C4-2B (cell line): ENCODE results near the gene DEFB110.

Experiments
- H3K27ac ChIP-seq: fragments of 450-650 bp; 2 replicates; pipeline ENCODE4 v1.5.1; 2017
- CTCF ChIP-seq: fragments of 450-650 bp; conservative IDR thresholded peaks from 2 replicates; pipeline ENCODE4 v1.5.1; 2017; ENCODE audit warnings: mild to moderate bottlenecking
- ZFX ChIP-seq: fragments of 450-650 bp; IDR thresholded peaks from 2 replicates; pipeline ENCODE4 v1.6.1; 2017

DEFB110 gene

GRCh38 chr6:49982046-49982445, 39.7 kb downstream of the DEFB110 start:
- TF ChIP-seq ZFX (no peak), CTCF (no peak)
- no peak overlapping the region for H3K27ac ChIP-seq

GRCh38 chr6:49980898-49981297, 40.9 kb downstream of the DEFB110 start:
- no peak for TF ChIP-seq CTCF
- TF ChIP-seq ZFX, result no peak
- H3K27ac ChIP-seq, result no peak overlapping the region

- TF ChIP-seq CTCF (no peak), ZFX (no peak)
- no peak overlapping the region for H3K27ac ChIP-seq
Observed at GRCh38 chr6:49979584-49979983, 42.2 kb downstream of the DEFB110 start.

- no peak overlapping the region for H3K27ac ChIP-seq
- no peak for TF ChIP-seq ZFX
- no peak for TF ChIP-seq CTCF
Observed at GRCh38 chr6:49978332-49979226, 43.2 kb downstream of the DEFB110 start.

GRCh38 chr6:49969605-49970004, 52.2 kb downstream of the DEFB110 start, which contains the start of gene DEFB113:
DEFB113 (minus strand) TSS chr6:49969625; CDS start chr6:49969625, 0 bp downstream.
- TF ChIP-seq ZFX (no peak), CTCF (no peak)

More at GRCh38 chr6:49969605-49970004, 52.2 kb downstream of the DEFB110 start, which contains the start of gene DEFB113:
- no peak within 1 kb of the TSS for H3K27ac ChIP-seq
